Panc1 (cell line): ENCODE data around the gene ATP11A. TPM values are rescaled to one million over a fixed set of nuclear protein-coding genes. Genes with fewer than 3 reads are reported as not detected.

Source experiments
- ATAC-seq: fragments of 200-7000 bp; cut with Tn5 transposase; 2 replicates; pipeline ENCODE4 v1.9.1; 2020; ENCODE audit warnings: mild to moderate bottlenecking, moderate library complexity
- BruUV-seq: library from RNA; stranded (reverse); fragments of 400-500 nt; replicated peaks from 2 replicates; lab custom pipeline; 2021; lab: Mats Ljungman, UMichigan
- CTCF ChIA-PET: fragments of 300-600 bp; sonication (Branson Sonifier 250); formaldehyde crosslinking; loops from one replicate; lab custom pipeline; 2022; ENCODE audit warnings: antibody characterized with exemption; lab: Charles Lee
- POLR2A ChIA-PET: fragments of 300-600 bp; sonication (Branson Sonifier 250); formaldehyde crosslinking; loops from one replicate; lab custom pipeline; 2022; ENCODE audit warnings: antibody characterized with exemption; lab: Charles Lee
- DNase-seq: peaks from one replicate; pipeline ENCODE4 v3.0.0-alpha.2; 2010; ENCODE audit warnings: low read depth, low spot score
- H3K27ac ChIP-seq: 2 replicates; pipeline ENCODE4 v1.5.1; 2011; ENCODE audit warnings: mild to moderate bottlenecking, low read length, inconsistent platforms
- H3K27me3 ChIP-seq: fragments of 200-500 bp; sonication (Bioruptor generic); 2 replicates; pipeline ENCODE4 v1.6.0; 2014; ENCODE audit warnings: low read length, inconsistent platforms; ENCODE audit not compliant: control insufficient read depth, insufficient read depth
- H3K36me3 ChIP-seq: fragments of 200-500 bp; sonication (Bioruptor generic); 2 replicates; pipeline ENCODE4 v1.5.1; 2014; ENCODE audit warnings: inconsistent platforms, mild to moderate bottlenecking, low read length, moderate library complexity; ENCODE audit not compliant: control insufficient read depth, insufficient read depth
- H3K4me1 ChIP-seq: 2 replicates; pipeline ENCODE4 v1.5.1; 2011; ENCODE audit warnings: inconsistent platforms, mild to moderate bottlenecking, low read length, moderate library complexity; ENCODE audit not compliant: control insufficient read depth, insufficient read depth
- H3K4me3 ChIP-seq, 2 experiments: 2 replicates each; pipeline ENCODE4 v1.5.1; 2011 to 2012; ENCODE audit warnings: low read depth in 2 of 2, low read length in 2 of 2, mild to moderate bottlenecking in 2 of 2, inconsistent platforms in 1 of 2, moderate library complexity in 1 of 2
- H3K9me3 ChIP-seq: fragments of 200-500 bp; sonication (Bioruptor generic); 2 replicates; pipeline ENCODE4 v1.5.1; 2014; ENCODE audit warnings: low read depth, mild to moderate bottlenecking, inconsistent platforms, low read length, moderate library complexity; ENCODE audit not compliant: control insufficient read depth, insufficient read depth
- CTCF ChIP-seq: fragments of 450-650 bp; IDR thresholded peaks from 2 replicates; pipeline ENCODE4 v1.5.1; 2017; ENCODE audit warnings: mild to moderate bottlenecking
- POLR2AphosphoS5 ChIP-seq: IDR thresholded peaks from 2 replicates; pipeline ENCODE4 v1.6.1; 2012; ENCODE audit warnings: mild to moderate bottlenecking, low read depth, low read length, moderate library complexity
- REST ChIP-seq, 2 experiments: IDR thresholded peaks; 2 replicates each; pipeline ENCODE4 v1.6.1; 2011 to 2012; ENCODE audit warnings: low read depth in 2 of 2, control low read depth in 1 of 2, low read length in 1 of 2, mild to moderate bottlenecking in 1 of 2, moderate library complexity in 1 of 2; ENCODE audit not compliant: insufficient read depth in 1 of 2
- SIN3A ChIP-seq: IDR thresholded peaks from 2 replicates; pipeline ENCODE4 v1.6.1; 2012; ENCODE audit warnings: low read depth, mild to moderate bottlenecking, low read length, moderate library complexity, borderline replicate concordance; ENCODE audit not compliant: insufficient read depth
- TCF7L2 ChIP-seq: IDR thresholded peaks from 2 replicates; pipeline ENCODE4 v1.6.1; 2011; ENCODE audit warnings: mild to moderate bottlenecking, low read depth, low read length, inconsistent platforms
- in situ Hi-C: cut with HindIII; loops from 2 replicates; pipeline ENCODE4 v1.10.0; 2016; ENCODE audit warnings: low sequenced_read_pairs, low pct_unique_long_range_greater_than_20kb
- intact Hi-C: fragments of 100-400 bp; cut with micrococcal nuclease; formaldehyde crosslinking; loops from one replicate; pipeline ENCODE4 v1.10.0; 2022; ENCODE audit not compliant: unreplicated experiment
- total RNA-seq: library from RNA; stranded (reverse); gene quantifications from one replicate; pipeline ENCODE4 v1.2.1, GENCODE V29; 2021; ENCODE audit not compliant: unreplicated experiment

Gene ATP11A
- total RNA-seq, 1 experiment from 2014 or later, result 85.8 TPM

GRCh38 chr13:112762690-112763080 is 72.8 kb downstream of the ATP11A start:
- ATAC-seq (no peak), DNase-seq (no peak)
- Histone ChIP-seq H3K4me3 (no peak overlapping the region), H3K4me1 (peaks cover 26% of the 10 kb centered on the region), H3K27me3 (no peaks in the 10 kb centered on the region), H3K36me3 (no peaks in the 10 kb centered on the region), H3K27ac (no peak overlapping the region; the same call in 1 of the 2 replicates), H3K9me3 (no peaks in the 10 kb centered on the region)
- CTCF ChIA-PET, result no interaction called here
- POLR2A ChIA-PET, result no interaction called here
- no TSS peak for BruUV-seq
- TF ChIP-seq REST (IDR thresholded peaks at IDR 0.05; ENCODE audit: insufficient read depth in 1 of 2, low read depth in 2 of 2, low read length in 1 of 2) (no peak), POLR2AphosphoS5 (no peak), TCF7L2 (no peak), SIN3A (no peak), CTCF (no peak)
- intact Hi-C loops (no loop called here), in situ Hi-C loops (no loop called here)

- no peak overlapping the region for H3K4me3 ChIP-seq
- TF ChIP-seq CTCF (no peak), REST (IDR thresholded peaks at IDR 0.05; ENCODE audit: insufficient read depth in 1 of 2, low read depth in 2 of 2, low read length in 1 of 2) (no peak)
- H3K9me3 ChIP-seq, result no peaks in the 10 kb centered on the region
- no TSS peak for BruUV-seq
- intact Hi-C loops, result no loop called here
- in situ Hi-C loops, result no loop called here
- DNase-seq (no peak), ATAC-seq (0 out of 2 replicates have a peak, but pooled peaks have one; percentile 10)
- H3K27me3 ChIP-seq, result no peaks in the 10 kb centered on the region
- CTCF ChIA-PET, result no interaction called here
- H3K36me3 ChIP-seq, result no peaks in the 10 kb centered on the region
- H3K27ac ChIP-seq, result no peak overlapping the region
- peaks cover 26% of the 10 kb centered on the region for H3K4me1 ChIP-seq
- POLR2A ChIA-PET, result no interaction called here
These were observed 74.2 kb downstream of the ATP11A start for GRCh38 chr13:112764028-112764427.
